Measurements from ENCODE around the gene NDUFAB1.
"Not testable (repeated sequence)": the region's sequence is repeated elsewhere in the genome, so short reads cannot be mapped to it uniquely, and the experiment has no call there.

Gene NDUFAB1

DNA sequence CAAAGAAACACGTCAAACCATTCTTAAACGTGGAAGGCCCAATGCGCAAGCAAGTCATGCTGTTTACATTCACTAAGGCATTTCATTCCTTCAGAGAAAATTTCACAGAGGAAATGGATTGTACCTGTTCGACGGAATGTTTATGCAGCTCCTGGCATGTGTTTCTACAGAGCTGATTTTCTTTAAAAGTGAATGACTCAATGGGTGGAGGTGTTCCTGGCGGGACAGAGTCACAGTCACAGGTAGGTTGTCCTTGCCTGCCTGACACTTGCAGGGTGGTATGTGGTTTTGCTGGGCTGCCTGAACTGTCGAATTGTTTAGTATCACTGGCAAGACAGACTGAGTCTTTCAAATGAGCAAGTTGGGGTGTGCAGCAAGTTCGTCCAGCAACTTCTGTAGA lies 33.4 kb upstream of the NDUFAB1 start:
- DNase-seq (ENCODE audit: low read depth): no peak
- TF ChIP-seq CTCF (conservative IDR thresholded peaks at IDR 0.05; ENCODE audit: low read depth, low read length): no peak
- H3K4me3 ChIP-seq (ENCODE audit: low read length): no peak overlapping the region

- DNase-seq (ENCODE audit: low read depth): no peak
- no peak overlapping the region for H3K4me3 ChIP-seq (ENCODE audit: low read length)
- TF ChIP-seq CTCF (conservative IDR thresholded peaks at IDR 0.05; ENCODE audit: low read depth, low read length): no peak
These were observed 28.0 kb upstream of the NDUFAB1 start for GRCh38 chr16:23624092-23624491.

- no peak for DNase-seq (ENCODE audit: low read depth)
- no peak overlapping the region for H3K4me3 ChIP-seq (ENCODE audit: low read length)
- TF ChIP-seq CTCF (conservative IDR thresholded peaks at IDR 0.05; ENCODE audit: low read depth, low read length): no peak
These were observed 19.7 kb upstream of the NDUFAB1 start for GRCh38 chr16:23615805-23616204.

GRCh38 chr16:23611936-23612335 lies 15.8 kb upstream of the NDUFAB1 start:
- no peak for TF ChIP-seq CTCF (conservative IDR thresholded peaks at IDR 0.05; ENCODE audit: low read depth, low read length)
- no peak overlapping the region for H3K4me3 ChIP-seq (ENCODE audit: low read length)
- DNase-seq (ENCODE audit: low read depth): no peak

GRCh38 chr16:23610905-23611304 lies 14.8 kb upstream of the NDUFAB1 start:
- not testable (repeated sequence) for H3K4me3 ChIP-seq (ENCODE audit: low read length); DNase-seq (ENCODE audit: low read depth)

DNA sequence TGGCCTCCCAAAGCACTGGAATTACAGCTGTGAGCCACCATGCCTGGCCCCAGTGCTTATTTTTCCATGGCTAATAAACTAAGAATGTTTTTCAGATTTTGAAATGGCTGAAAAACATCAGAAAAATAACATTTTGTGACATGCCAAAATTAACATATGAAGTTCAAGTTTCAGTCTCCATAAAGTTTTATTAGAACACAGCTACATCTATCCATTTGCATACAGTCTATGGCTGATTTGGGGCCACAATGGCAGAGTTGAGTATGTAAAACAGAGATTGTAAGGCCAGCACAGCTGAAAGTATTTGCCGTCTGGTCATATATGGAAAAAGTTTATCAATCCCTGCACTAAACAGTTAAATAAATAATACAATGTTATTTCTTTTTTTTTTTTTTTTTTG lies 13.8 kb upstream of the NDUFAB1 start:
- no peak for TF ChIP-seq CTCF (conservative IDR thresholded peaks at IDR 0.05; ENCODE audit: low read depth, low read length)
- H3K4me3 ChIP-seq (ENCODE audit: low read length): no peak overlapping the region
- no peak for DNase-seq (ENCODE audit: low read depth)

GRCh38 chr16:23608194-23608593 lies 12.1 kb upstream of the NDUFAB1 start:
- TF ChIP-seq CTCF (conservative IDR thresholded peaks at IDR 0.05; ENCODE audit: low read depth, low read length): no peak
- no peak overlapping the region for H3K4me3 ChIP-seq (ENCODE audit: low read length)
- no peak for DNase-seq (ENCODE audit: low read depth)

DNA sequence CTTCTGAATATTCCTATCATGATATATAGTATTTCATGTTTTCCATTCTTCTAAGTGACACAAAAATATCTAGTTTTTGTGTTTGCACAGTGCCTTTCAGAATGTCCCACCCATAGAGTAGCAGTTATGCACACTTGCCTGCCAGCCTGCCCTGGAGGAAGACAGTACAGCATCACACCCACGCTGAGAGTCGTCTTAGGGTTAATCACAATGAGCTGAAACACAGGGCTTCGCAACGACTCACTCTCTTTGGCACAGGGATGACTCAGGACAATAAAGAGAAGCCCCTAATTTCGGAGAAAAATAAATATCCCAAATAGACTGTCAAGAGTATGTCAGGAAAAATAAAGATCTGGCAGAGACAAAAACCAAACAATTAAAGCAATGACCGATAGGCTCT lies 11.6 kb upstream of the NDUFAB1 start:
- no peak overlapping the region for H3K4me3 ChIP-seq (ENCODE audit: low read length)
- no peak for DNase-seq (ENCODE audit: low read depth)
- no peak for TF ChIP-seq CTCF (conservative IDR thresholded peaks at IDR 0.05; ENCODE audit: low read depth, low read length)
